Fibroblast of lung (primary cell): Measurements from ENCODE around the gene CLPTM1L. TPM values are rescaled to one million over a fixed set of nuclear protein-coding genes. Genes with fewer than 3 reads are reported as not detected.

Experiments
- DNase-seq, 2 donors: peaks; one replicate each; pipeline versions ENCODE4 v3.0.0 to v3.0.0-alpha.2; 2010; ENCODE audit warnings: low read depth in 2 of 2
- H2AFZ ChIP-seq: 2 replicates; pipeline ENCODE4 v1.5.1; 2012; ENCODE audit warnings: low read length, control low read depth, inconsistent platforms
- H3K27ac ChIP-seq: 2 replicates; pipeline ENCODE4 v1.5.1; 2011; ENCODE audit warnings: low read length, control low read depth; ENCODE audit not compliant: insufficient read depth
- H3K27me3 ChIP-seq: 2 replicates; pipeline ENCODE4 v1.5.1; 2011; ENCODE audit warnings: mild to moderate bottlenecking, low read length; ENCODE audit not compliant: control insufficient read depth, insufficient read depth
- H3K36me3 ChIP-seq: 2 replicates; pipeline ENCODE4 v1.5.1; 2011; ENCODE audit warnings: low read length; ENCODE audit not compliant: control insufficient read depth, insufficient read depth
- H3K4me1 ChIP-seq: 2 replicates; pipeline ENCODE4 v1.5.1; 2011; ENCODE audit warnings: low read length; ENCODE audit not compliant: control insufficient read depth, insufficient read depth; ENCODE audit errors: extremely low read depth
- H3K4me2 ChIP-seq: 2 replicates; pipeline ENCODE4 v1.5.1; 2011; ENCODE audit warnings: low read length, control low read depth; ENCODE audit not compliant: insufficient read depth; ENCODE audit errors: extremely low read depth
- H3K4me3 ChIP-seq, 4 experiments: fragments of 200-600 bp in 1 of 4; sonication (generic) in 1 of 4; replicated peaks in 1 of 4; 2 replicates each; pipeline ENCODE4 v1.5.1; 2011 to 2016; ENCODE audit warnings: low read length in 4 of 4, low read depth in 3 of 4, mild to moderate bottlenecking in 3 of 4, control low read depth in 2 of 4, inconsistent platforms in 1 of 4, mixed read lengths in 1 of 4; ENCODE audit not compliant: insufficient read depth in 1 of 4; ENCODE audit errors: control extremely low read depth in 1 of 4
- H3K79me2 ChIP-seq: 2 replicates; pipeline ENCODE4 v1.5.1; 2012; ENCODE audit warnings: mild to moderate bottlenecking, low read length, inconsistent platforms; ENCODE audit not compliant: control insufficient read depth, insufficient read depth
- H3K9ac ChIP-seq: 2 replicates; pipeline ENCODE4 v1.5.1; 2011; ENCODE audit warnings: mild to moderate bottlenecking, low read length, control low read depth; ENCODE audit not compliant: insufficient read depth
- H3K9me3 ChIP-seq: 2 replicates; pipeline ENCODE4 v1.5.1; 2012; ENCODE audit warnings: low read depth, low read length; ENCODE audit not compliant: control insufficient read depth, insufficient read depth
- H4K20me1 ChIP-seq: 2 replicates; pipeline ENCODE4 v1.5.1; 2011; ENCODE audit warnings: low read length; ENCODE audit not compliant: control insufficient read depth, insufficient read depth; ENCODE audit errors: extremely low read depth
- CTCF ChIP-seq, 2 donors: IDR thresholded peaks in 1 of 2; conservative IDR thresholded peaks in 1 of 2; 1 replicate in 1 of 2; 2 replicates in 1 of 2; pipeline ENCODE4 v1.5.1; 2011 to 2012; ENCODE audit warnings: low read length in 2 of 2, control low read depth in 1 of 2, inconsistent platforms in 1 of 2, low read depth in 1 of 2, mild to moderate bottlenecking in 1 of 2
- EZH2 ChIP-seq: IDR thresholded peaks from 2 replicates; pipeline ENCODE4 v1.5.1; 2012; ENCODE audit warnings: low read length, control low read depth, mild to moderate bottlenecking; ENCODE audit errors: missing control alignments
- polyA plus RNA-seq, 2 donors: library from polyadenylated mRNA; depleted of rRNA in 1 of 2; stranded (reverse) in 1 of 2; unstranded in 1 of 2; fragments of >200 nt; gene quantifications; 2 replicates each; pipeline ENCODE4 v1.2.1, GENCODE V29; 2011 to 2012; ENCODE audit warnings: missing spikeins in 1 of 2
- total RNA-seq: library from RNA; depleted of rRNA; stranded (reverse); fragments of >200 nt; gene quantifications from 2 replicates; pipeline ENCODE4 v1.2.1, GENCODE V29; 2014

CLPTM1L gene
- total and polyA plus RNA-seq, 2 donors (not counting 1 experiment from before 2014, with no cell fraction given): 89.3 to 215 TPM

- Histone ChIP-seq H3K9ac (no peak overlapping the region), H3K4me1 (no peaks in the 10 kb centered on the region), H3K9me3 (no peaks in the 10 kb centered on the region), H3K27me3 (no peaks in the 10 kb centered on the region), H3K27ac (no peak overlapping the region), H3K4me2 (no peak overlapping the region), H4K20me1 (no peaks in the 10 kb centered on the region), H3K36me3 (no peaks in the 10 kb centered on the region), H3K79me2 (no peaks in the 10 kb centered on the region), H3K4me3 (no peak overlapping the region), H2AFZ (no peak overlapping the region)
- DNase-seq: no peak
- TF ChIP-seq CTCF (conservative IDR thresholded peaks at IDR 0.05 in 1 of 2, IDR thresholded peaks at IDR 0.05 in 1 of 2; ENCODE audit: low read depth in 1 of 2, low read length in 2 of 2) (no peak), EZH2 (no peak)
These were observed 33.2 kb upstream of the CLPTM1L start for GRCh38 chr5:1378096-1378495.

- no peak for DNase-seq
- Histone ChIP-seq H3K27ac (no peak overlapping the region), H3K9ac (no peak overlapping the region), H3K4me1 (no peaks in the 10 kb centered on the region), H3K79me2 (no peaks in the 10 kb centered on the region), H3K4me2 (no peak overlapping the region), H4K20me1 (no peaks in the 10 kb centered on the region), H3K4me3 (no peak overlapping the region), H2AFZ (no peak overlapping the region), H3K36me3 (no peaks in the 10 kb centered on the region), H3K9me3 (no peaks in the 10 kb centered on the region), H3K27me3 (no peaks in the 10 kb centered on the region)
- TF ChIP-seq CTCF (conservative IDR thresholded peaks at IDR 0.05 in 1 of 2, IDR thresholded peaks at IDR 0.05 in 1 of 2; ENCODE audit: low read depth in 1 of 2, low read length in 2 of 2) (no peak), EZH2 (no peak)
These were observed 32.1 kb upstream of the CLPTM1L start for GRCh38 chr5:1376981-1377380.

- no peak for TF ChIP-seq EZH2
- no peak for TF ChIP-seq CTCF (conservative IDR thresholded peaks at IDR 0.05 in 1 of 2, IDR thresholded peaks at IDR 0.05 in 1 of 2; ENCODE audit: low read depth in 1 of 2, low read length in 2 of 2)
- Histone ChIP-seq H3K27me3 (peaks cover 6% of the 10 kb centered on the region), H3K9me3 (no peaks in the 10 kb centered on the region), H3K9ac (no peak overlapping the region), H3K4me3 (no peak overlapping the region), H3K36me3 (no peaks in the 10 kb centered on the region), H2AFZ (no peak overlapping the region), H3K4me2 (no peak overlapping the region), H3K4me1 (no peaks in the 10 kb centered on the region), H4K20me1 (no peaks in the 10 kb centered on the region), H3K27ac (no peak overlapping the region), H3K79me2 (no peaks in the 10 kb centered on the region)
- DNase-seq: no peak
These were observed 31.2 kb upstream of the CLPTM1L start for GRCh38 chr5:1375871-1376810.
